ENCODE results near the gene PSMB5.

PSMB5 gene

DNA sequence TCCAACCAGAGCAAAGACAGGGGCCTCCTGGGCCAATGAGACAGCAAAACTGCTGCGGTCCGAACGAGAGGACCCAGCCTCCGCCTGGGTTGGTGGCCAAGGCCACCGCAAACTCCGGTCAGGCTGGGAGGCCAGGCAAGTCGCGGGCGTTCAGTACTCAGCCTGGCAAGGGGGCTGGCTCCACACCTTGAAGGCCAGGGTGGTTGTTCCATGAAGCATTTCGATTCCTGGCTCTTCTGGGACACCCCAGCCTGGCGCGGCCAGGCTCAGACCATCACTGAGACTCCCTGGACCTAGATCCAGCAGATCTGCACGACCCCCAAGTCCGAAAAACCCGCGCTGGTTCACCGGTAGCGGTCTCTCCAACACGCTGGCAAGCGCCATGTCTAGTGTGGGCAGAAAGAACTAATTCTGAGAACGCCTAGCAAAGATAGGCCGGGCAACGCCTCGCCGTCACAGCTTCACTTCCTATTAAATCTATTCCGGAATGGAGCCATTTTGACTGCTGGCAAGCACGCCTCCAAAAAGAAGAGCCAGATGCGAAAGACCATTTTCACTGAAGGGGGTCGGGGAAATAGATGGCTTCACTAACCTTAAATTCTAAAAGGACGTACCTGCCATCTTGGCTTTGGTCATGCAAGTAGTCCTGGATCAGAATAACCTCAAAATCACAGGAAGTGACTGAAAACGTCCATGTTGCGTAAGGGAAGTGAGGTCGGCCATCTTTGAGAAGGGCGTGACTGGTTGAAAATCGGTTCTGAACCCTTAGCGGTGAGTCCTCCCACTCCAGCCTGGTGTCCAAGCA lies at the start of gene PSMB5 (continued):
- TF ChIP-seq SETDB1 (IDR thresholded peaks at IDR 0.05; ENCODE audit: insufficient read length, low read length), result no peak
- no peak for TF ChIP-seq ZSCAN23 (tag by site-specific recombination; IDR thresholded peaks at IDR 0.05)
- TF ChIP-seq, protein P1, sequence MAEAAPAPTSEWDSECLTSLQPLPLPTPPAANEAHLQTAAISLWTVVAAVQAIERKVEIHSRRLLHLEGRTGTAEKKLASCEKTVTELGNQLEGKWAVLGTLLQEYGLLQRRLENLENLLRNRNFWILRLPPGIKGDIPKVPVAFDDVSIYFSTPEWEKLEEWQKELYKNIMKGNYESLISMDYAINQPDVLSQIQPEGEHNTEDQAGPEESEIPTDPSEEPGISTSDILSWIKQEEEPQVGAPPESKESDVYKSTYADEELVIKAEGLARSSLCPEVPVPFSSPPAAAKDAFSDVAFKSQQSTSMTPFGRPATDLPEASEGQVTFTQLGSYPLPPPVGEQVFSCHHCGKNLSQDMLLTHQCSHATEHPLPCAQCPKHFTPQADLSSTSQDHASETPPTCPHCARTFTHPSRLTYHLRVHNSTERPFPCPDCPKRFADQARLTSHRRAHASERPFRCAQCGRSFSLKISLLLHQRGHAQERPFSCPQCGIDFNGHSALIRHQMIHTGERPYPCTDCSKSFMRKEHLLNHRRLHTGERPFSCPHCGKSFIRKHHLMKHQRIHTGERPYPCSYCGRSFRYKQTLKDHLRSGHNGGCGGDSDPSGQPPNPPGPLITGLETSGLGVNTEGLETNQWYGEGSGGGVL (tag by site-specific recombination; IDR thresholded peaks at IDR 0.05), result no peak
- peak; percentile 54; the same call in 1 of the 2 replicates for TF ChIP-seq KLF10 (tag by site-specific recombination; IDR thresholded peaks at IDR 0.05)
- TF ChIP-seq ZNF514 (tag by site-specific recombination; IDR thresholded peaks at IDR 0.05), result no peak
- peak; percentile 36; the same call in 1 of the 2 replicates for TF ChIP-seq OVOL3 (tag by site-specific recombination; IDR thresholded peaks at IDR 0.05)
- peak; percentile 46; the same call in 1 of the 2 replicates for TF ChIP-seq ZEB2 (tag by site-specific recombination; IDR thresholded peaks at IDR 0.05)
- TF ChIP-seq GLIS1 (tag by site-specific recombination; IDR thresholded peaks at IDR 0.05), result no peak; the same call in 1 of the 2 replicates
- TF ChIP-seq BCL11B (tag by site-specific recombination; IDR thresholded peaks at IDR 0.05; ENCODE audit: low read depth), result no peak
- TF ChIP-seq ZNF473 (tag by site-specific recombination; IDR thresholded peaks at IDR 0.05), result no peak
- TF ChIP-seq ZNF76 (tag by site-specific recombination; IDR thresholded peaks at IDR 0.05; ENCODE audit: borderline replicate concordance, low read depth), result peak; percentile 91
- no peak for TF ChIP-seq ZNF530 (tag by site-specific recombination; IDR thresholded peaks at IDR 0.05; ENCODE audit: low read depth)
- no peak for TF ChIP-seq ZNF155 (tag by site-specific recombination; IDR thresholded peaks at IDR 0.05)
- peak; percentile 90 for TF ChIP-seq SP3 (tag by site-specific recombination; IDR thresholded peaks at IDR 0.05)
- TF ChIP-seq ZNF140 (tag by site-specific recombination; IDR thresholded peaks at IDR 0.05), result no peak
- peak; percentile 33; the same call in 1 of the 2 replicates for TF ChIP-seq KLF17 (tag by site-specific recombination; IDR thresholded peaks at IDR 0.05)
- TF ChIP-seq, protein P2, sequence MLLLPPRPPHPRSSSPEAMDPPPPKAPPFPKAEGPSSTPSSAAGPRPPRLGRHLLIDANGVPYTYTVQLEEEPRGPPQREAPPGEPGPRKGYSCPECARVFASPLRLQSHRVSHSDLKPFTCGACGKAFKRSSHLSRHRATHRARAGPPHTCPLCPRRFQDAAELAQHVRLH (tag by site-specific recombination; IDR thresholded peaks at IDR 0.05), result no peak; the same call in 1 of the 2 replicates
- TF ChIP-seq ZNF132 (tag by site-specific recombination; IDR thresholded peaks at IDR 0.05; ENCODE audit: borderline replicate concordance), result no peak
- no peak for TF ChIP-seq ZBTB7A (tag by site-specific recombination; IDR thresholded peaks at IDR 0.05; ENCODE audit: low read depth)
- peak; percentile 89 for TF ChIP-seq ZXDB (tag by site-specific recombination; IDR thresholded peaks at IDR 0.05)
- TF ChIP-seq ZNF623 (tag by site-specific recombination; IDR thresholded peaks at IDR 0.05), result peak; percentile 16; the same call in 1 of the 2 replicates
- TF ChIP-seq ZNF341 (tag by site-specific recombination; IDR thresholded peaks at IDR 0.05; ENCODE audit: low read depth), result peak; percentile 82
- TF ChIP-seq ZBTB1 (tag by site-specific recombination; IDR thresholded peaks at IDR 0.05), result no peak
- TF ChIP-seq ZNF785 (tag by site-specific recombination; IDR thresholded peaks at IDR 0.05), result no peak
- no peak for TF ChIP-seq ZNF529 (tag by site-specific recombination; IDR thresholded peaks at IDR 0.05; ENCODE audit: insufficient replicate concordance)
- TF ChIP-seq ZNF19 (tag by site-specific recombination; IDR thresholded peaks at IDR 0.05; ENCODE audit: low read depth), result no peak
- no peak for TF ChIP-seq ZNF791 (tag by site-specific recombination; IDR thresholded peaks at IDR 0.05)
- no peak for TF ChIP-seq ZNF223 (tag by site-specific recombination; IDR thresholded peaks at IDR 0.05)

All from HEK293 (cell line).